GM18526 (cell line): Measurements from ENCODE around the gene SIRT1.

Experiments used
- POLR2A ChIP-seq: IDR thresholded peaks from 3 replicates; pipeline ENCODE4 v1.6.1; 2011; ENCODE audit not compliant: insufficient read length; ENCODE audit errors: extremely low read depth

Gene SIRT1

DNA sequence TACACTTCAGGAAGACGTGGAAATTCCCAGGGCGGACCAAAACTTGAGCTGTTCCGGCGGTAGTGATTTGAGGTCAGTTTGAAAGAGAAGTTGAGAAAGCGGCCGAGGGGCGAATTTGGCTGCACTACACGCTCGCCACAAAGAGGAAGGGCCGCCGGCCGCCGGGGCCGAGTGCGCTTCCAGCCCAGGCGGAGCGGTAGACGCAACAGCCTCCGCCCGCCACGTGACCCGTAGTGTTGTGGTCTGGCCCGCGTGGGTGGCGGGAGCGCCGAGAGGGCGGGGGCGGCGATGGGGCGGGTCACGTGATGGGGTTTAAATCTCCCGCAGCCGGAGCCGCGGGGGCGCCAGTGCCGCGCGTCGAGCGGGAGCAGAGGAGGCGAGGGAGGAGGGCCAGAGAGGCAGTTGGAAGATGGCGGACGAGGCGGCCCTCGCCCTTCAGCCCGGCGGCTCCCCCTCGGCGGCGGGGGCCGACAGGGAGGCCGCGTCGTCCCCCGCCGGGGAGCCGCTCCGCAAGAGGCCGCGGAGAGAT lies at the start of gene SIRT1:
Gene SIRT1, plus strand, starts transcription at position 344 of the 529 bp plus-strand sequence. Its CDS starts 66 bp downstream, at position 410.
- peak; percentile 97 for TF ChIP-seq POLR2A

- TF ChIP-seq POLR2A = no peak
Measured at GRCh38 chr10:67836488-67836887, 48.0 kb upstream of the SIRT1 start.

DNA sequence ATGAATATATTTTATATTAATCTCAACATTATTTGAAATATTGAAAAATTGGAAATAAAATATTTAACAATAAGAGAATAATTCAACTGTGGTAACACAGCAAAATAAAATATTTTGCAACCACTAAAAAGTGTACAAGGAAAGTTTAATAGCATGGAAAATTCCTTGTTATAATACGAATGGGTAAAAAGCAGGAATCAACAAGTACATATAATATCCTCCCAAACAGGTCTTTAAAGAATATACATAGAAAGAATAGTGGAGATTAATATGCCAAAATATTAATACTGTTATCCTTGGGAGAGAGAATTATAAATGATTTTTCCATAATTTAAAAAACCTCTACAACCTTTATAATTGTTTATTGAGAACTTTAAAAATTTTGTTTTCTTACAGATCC lies 47.5 kb upstream of the SIRT1 start:
- TF ChIP-seq POLR2A = no peak

DNA sequence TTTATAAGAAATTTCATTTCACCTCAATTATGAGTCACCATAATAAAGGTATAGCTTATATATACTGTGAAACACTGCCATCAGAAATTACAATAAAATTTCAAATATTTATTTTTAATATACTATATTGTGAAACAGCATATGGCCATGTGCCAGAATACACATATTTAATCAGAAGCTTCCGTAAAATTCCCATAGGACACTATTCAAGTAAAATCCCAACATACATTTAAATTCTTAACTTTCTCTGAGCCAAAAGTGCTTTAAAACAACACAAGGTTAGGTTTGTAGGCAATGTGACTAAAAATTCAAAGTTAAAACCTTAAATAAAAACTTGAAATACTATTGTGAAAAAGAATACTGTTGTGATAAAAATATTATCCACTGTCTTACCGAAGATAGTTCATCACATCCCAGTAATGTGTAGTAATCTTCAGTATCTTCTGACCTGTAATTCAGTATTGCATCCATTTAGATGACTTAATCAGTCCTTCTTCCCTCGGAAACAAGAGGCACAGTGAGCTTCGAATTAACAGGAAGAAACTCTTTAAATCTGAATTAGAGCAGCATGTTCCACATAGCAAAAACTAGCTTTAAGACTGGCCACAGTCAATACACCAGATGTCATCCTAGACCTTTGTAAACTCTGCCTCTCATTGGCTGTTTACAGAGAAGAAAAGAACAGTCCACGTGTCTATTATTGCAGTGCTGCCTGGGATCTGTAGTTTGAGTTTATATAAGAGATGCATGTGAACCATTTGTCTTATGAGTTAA lies 46.7 kb upstream of the SIRT1 start, which contains the start of gene DNAJC12:
Gene DNAJC12, minus strand, starts transcription at position 648 of the 774 bp plus-strand sequence. Its CDS starts 177 bp downstream, at position 471.
- TF ChIP-seq POLR2A = no peak

DNA sequence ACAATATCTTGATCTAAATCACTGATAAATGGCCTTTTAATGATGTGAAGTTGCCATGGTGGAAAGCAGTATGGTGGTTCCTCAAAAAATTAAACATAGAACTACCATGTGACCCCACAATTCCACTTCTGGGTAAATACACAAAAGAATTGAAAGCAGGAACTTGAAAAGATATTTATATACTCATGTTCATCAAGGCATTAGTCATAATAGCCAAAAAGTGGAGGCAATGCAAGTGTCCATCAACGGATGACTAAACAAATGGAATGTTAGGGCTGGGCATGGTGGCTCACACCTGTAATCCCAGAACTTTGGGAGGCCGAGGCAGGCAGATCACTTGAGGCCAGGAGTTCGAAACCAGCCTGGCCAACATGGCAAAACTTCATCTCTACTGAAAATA lies 44.5 kb upstream of the SIRT1 start:
- no peak for TF ChIP-seq POLR2A

GRCh38 chr10:67841737-67842136 lies 42.7 kb upstream of the SIRT1 start:
- TF ChIP-seq POLR2A = no peak

DNA sequence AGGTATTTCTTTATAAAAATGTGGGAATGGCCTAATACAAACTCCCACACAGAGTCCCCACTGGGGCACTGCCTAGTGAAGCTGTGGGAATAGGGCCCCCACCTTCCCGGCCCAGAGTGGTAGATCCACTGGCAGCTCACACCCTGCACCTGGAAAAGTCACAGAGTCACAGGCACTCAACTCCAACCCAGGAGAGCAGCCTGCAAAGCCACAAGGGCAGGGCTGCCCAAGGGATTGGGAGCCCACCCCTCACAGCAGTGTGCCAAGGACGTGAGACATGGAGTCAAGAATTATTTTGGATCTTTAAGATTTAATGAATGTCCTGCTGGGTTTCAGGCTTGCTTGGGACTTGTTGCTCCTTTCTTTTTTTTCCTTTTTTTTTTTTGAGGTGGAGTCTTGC lies 41.2 kb upstream of the SIRT1 start:
- no peak for TF ChIP-seq POLR2A

- peak; percentile 51 for TF ChIP-seq POLR2A
Measured at GRCh38 chr10:67849331-67850011, 35.0 kb upstream of the SIRT1 start.

DNA sequence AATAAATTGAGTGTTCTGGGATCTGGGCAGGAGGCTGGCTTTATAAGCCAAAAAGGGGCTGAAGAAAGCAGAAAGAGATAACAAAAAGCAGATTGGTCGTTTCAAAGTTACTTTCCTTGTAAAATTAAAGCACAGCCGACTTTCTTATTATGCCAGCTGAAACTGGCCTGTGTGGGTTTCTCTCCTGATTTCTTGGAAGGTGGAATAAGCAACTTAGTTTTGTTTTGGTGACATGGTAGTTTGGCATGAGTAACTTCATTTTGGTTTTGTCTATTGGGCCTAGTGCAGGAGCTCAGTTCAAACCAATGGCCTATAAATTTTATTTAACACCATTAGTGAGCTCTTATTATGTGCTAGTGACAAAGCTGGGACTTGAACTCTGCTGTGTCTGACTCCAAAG lies 33.3 kb upstream of the SIRT1 start:
- TF ChIP-seq POLR2A = no peak

GRCh38 chr10:67852761-67853160 lies 31.7 kb upstream of the SIRT1 start:
- no peak for TF ChIP-seq POLR2A

- TF ChIP-seq POLR2A = no peak
Measured at GRCh38 chr10:67853512-67853911, 30.9 kb upstream of the SIRT1 start.

DNA sequence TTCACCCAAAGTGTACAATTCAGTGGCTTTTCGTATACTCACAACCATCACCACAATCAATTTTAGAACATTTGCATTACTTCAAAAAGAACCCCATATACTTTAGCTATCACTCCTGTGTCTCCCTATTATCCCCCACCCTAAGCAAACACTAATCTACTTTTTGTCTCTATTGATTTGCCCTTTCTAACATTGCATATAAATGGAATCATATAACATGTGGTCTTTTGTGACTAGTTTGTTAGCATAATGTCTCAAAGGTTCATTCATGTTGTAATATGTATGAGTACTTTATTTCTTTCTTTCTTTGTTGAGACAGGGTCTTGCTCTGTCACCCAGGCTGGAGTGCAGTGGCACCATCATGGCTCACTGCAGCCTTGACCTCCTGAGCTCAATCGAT lies 25.5 kb upstream of the SIRT1 start:
- no peak for TF ChIP-seq POLR2A

DNA sequence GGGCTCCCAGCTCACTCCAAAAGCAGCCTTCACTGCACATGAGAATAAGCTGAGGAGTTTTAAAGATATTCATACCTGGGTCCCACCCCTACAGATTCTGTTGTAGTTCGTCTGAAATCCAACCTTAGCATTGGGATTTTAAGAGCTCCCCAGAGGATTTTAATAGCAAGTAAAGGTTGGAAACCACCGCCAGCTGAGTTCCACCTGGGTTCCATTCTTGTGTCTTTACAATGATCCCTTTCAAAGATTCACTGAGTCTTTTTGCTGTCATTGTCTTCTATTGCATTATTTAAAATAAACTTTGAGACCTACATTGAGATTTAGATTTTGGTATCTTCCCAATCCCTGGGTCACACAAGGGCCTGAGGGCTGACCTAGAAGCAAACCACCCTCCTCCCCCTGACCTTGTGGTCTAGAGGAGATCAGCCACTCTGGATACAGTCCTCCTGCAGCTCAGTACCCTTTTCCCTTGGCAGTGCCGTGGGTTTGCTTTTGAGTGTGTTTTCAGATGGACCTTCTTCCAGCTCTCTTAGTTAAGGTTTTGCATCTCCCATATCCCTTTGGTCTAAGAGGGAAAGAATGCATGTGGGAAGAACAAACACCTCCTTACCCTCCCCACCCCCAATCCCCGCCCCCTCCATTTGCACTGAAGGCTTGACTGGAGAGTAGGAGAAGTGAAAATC lies 22.6 kb upstream of the SIRT1 start:
- TF ChIP-seq POLR2A = no peak

- TF ChIP-seq POLR2A = no peak
Measured at GRCh38 chr10:67863094-67863493, 21.4 kb upstream of the SIRT1 start.

DNA sequence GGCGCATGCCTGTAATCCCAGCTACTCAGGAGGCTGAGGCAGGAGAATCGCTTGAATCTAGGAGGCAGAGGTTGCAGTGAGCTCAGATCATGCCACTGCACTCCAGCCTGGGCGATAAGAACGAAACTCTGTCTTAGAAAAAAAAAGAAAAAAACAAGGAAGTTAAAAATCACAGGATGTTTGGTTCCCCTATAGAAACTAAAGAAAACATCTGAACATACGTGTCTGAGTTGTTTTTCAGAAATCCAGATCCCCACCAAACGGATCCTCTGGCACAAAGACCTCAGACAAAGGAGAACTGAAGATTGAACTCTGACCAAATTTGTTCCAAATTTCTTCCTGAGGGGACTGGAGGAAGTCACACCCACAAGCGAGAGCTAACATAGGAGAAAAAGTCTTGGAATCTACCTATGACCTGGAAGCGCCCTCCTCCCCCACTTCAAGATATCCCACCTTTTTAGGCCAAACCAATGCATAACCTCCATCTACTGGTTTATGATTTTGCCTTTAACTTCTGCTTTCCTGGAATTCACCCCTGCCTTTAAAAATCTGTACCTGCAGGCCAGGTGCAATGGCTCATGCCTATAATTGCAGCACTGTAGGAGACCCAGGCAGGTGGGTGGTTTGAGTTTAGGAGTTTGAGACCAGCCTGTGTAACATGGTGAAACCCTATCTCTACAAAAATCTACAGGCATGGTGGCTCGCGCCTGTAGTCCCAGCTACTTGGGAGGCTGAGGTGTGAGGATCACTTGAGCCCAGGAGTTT lies 19.7 kb upstream of the SIRT1 start:
- no peak for TF ChIP-seq POLR2A

DNA sequence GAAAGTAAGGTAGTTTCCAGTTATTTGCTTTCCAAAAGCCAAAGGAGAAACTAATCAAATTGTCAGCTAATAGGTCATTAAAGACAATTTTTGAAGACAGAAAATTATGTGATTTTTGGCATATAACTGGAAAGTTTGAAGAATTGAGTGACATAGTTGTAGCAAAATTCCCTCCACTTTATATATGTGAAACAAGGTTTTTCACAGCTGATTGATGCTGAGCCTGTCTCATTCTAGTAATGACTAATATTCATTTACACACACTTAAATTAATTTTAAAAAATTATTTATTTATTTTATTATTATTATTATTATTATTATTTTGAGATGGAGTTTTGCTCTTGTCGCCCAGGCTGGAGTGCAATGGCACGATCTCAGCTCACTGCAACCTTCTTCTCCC lies 16.3 kb upstream of the SIRT1 start:
- TF ChIP-seq POLR2A = no peak

DNA sequence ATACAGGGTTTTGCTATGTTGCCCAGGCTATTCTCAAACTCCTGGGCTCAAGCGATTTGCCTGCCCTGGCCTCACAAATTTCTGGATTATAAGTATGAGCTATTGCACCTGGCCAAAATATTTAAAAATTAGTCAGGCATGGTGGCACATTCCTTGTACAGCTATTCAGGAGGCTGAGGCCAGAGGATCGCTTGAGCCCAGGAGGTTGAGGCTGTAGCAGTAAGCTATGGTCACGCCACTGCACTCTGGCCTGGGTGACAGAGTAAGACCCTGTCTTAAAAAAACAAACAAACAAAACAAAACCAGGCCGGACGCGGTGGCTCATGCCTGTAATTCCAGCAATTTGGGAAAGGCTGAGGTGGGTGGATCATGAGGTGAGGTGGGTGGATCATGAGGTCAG lies 14.5 kb upstream of the SIRT1 start:
- no peak for TF ChIP-seq POLR2A
